Panc1 (cell line): ENCODE data around the gene DCTN1. TPM values are rescaled to one million over a fixed set of nuclear protein-coding genes. Genes with fewer than 3 reads are reported as not detected.

ENCODE experiments used
- ATAC-seq: fragments of 200-7000 bp; cut with Tn5 transposase; 2 replicates; pipeline ENCODE4 v1.9.1; 2020; ENCODE audit warnings: mild to moderate bottlenecking, moderate library complexity
- BruUV-seq: library from RNA; stranded (reverse); fragments of 400-500 nt; replicated peaks from 2 replicates; lab custom pipeline; 2021; lab: Mats Ljungman, UMichigan
- CTCF ChIA-PET: fragments of 300-600 bp; sonication (Branson Sonifier 250); formaldehyde crosslinking; loops from one replicate; lab custom pipeline; 2022; ENCODE audit warnings: antibody characterized with exemption; lab: Charles Lee
- POLR2A ChIA-PET: fragments of 300-600 bp; sonication (Branson Sonifier 250); formaldehyde crosslinking; loops from one replicate; lab custom pipeline; 2022; ENCODE audit warnings: antibody characterized with exemption; lab: Charles Lee
- DNase-seq: peaks from one replicate; pipeline ENCODE4 v3.0.0-alpha.2; 2010; ENCODE audit warnings: low read depth, low spot score
- H3K27ac ChIP-seq: 2 replicates; pipeline ENCODE4 v1.5.1; 2011; ENCODE audit warnings: mild to moderate bottlenecking, low read length, inconsistent platforms
- H3K27me3 ChIP-seq: fragments of 200-500 bp; sonication (Bioruptor generic); 2 replicates; pipeline ENCODE4 v1.6.0; 2014; ENCODE audit warnings: low read length, inconsistent platforms; ENCODE audit not compliant: control insufficient read depth, insufficient read depth
- H3K36me3 ChIP-seq: fragments of 200-500 bp; sonication (Bioruptor generic); 2 replicates; pipeline ENCODE4 v1.5.1; 2014; ENCODE audit warnings: inconsistent platforms, mild to moderate bottlenecking, low read length, moderate library complexity; ENCODE audit not compliant: control insufficient read depth, insufficient read depth
- H3K4me1 ChIP-seq: 2 replicates; pipeline ENCODE4 v1.5.1; 2011; ENCODE audit warnings: inconsistent platforms, mild to moderate bottlenecking, low read length, moderate library complexity; ENCODE audit not compliant: control insufficient read depth, insufficient read depth
- H3K4me3 ChIP-seq, 2 experiments: 2 replicates each; pipeline ENCODE4 v1.5.1; 2011 to 2012; ENCODE audit warnings: low read depth in 2 of 2, low read length in 2 of 2, mild to moderate bottlenecking in 2 of 2, inconsistent platforms in 1 of 2, moderate library complexity in 1 of 2
- H3K9me3 ChIP-seq: fragments of 200-500 bp; sonication (Bioruptor generic); 2 replicates; pipeline ENCODE4 v1.5.1; 2014; ENCODE audit warnings: low read depth, mild to moderate bottlenecking, inconsistent platforms, low read length, moderate library complexity; ENCODE audit not compliant: control insufficient read depth, insufficient read depth
- POLR2AphosphoS5 ChIP-seq: IDR thresholded peaks from 2 replicates; pipeline ENCODE4 v1.6.1; 2012; ENCODE audit warnings: mild to moderate bottlenecking, low read depth, low read length, moderate library complexity
- SIN3A ChIP-seq: IDR thresholded peaks from 2 replicates; pipeline ENCODE4 v1.6.1; 2012; ENCODE audit warnings: low read depth, mild to moderate bottlenecking, low read length, moderate library complexity, borderline replicate concordance; ENCODE audit not compliant: insufficient read depth
- TCF7L2 ChIP-seq: IDR thresholded peaks from 2 replicates; pipeline ENCODE4 v1.6.1; 2011; ENCODE audit warnings: mild to moderate bottlenecking, low read depth, low read length, inconsistent platforms
- in situ Hi-C: cut with HindIII; loops from 2 replicates; pipeline ENCODE4 v1.10.0; 2016; ENCODE audit warnings: low sequenced_read_pairs, low pct_unique_long_range_greater_than_20kb
- intact Hi-C: fragments of 100-400 bp; cut with micrococcal nuclease; formaldehyde crosslinking; loops from one replicate; pipeline ENCODE4 v1.10.0; 2022; ENCODE audit not compliant: unreplicated experiment
- total RNA-seq: library from RNA; stranded (reverse); gene quantifications from one replicate; pipeline ENCODE4 v1.2.1, GENCODE V29; 2021; ENCODE audit not compliant: unreplicated experiment
- TF ChIP-seq, protein P1 (sequence below), 2 experiments: IDR thresholded peaks; 2 replicates each; pipeline ENCODE4 v1.6.1; 2011 to 2012; ENCODE audit warnings: low read depth in 2 of 2, control low read depth in 1 of 2, low read length in 1 of 2, mild to moderate bottlenecking in 1 of 2, moderate library complexity in 1 of 2; ENCODE audit not compliant: insufficient read depth in 1 of 2
- TF ChIP-seq, protein P2 (sequence below): fragments of 450-650 bp; IDR thresholded peaks from 2 replicates; pipeline ENCODE4 v1.5.1; 2017; ENCODE audit warnings: mild to moderate bottlenecking

The DCTN1 gene
- total RNA-seq, 1 experiment from 2014 or later, result 190 TPM

DNA sequence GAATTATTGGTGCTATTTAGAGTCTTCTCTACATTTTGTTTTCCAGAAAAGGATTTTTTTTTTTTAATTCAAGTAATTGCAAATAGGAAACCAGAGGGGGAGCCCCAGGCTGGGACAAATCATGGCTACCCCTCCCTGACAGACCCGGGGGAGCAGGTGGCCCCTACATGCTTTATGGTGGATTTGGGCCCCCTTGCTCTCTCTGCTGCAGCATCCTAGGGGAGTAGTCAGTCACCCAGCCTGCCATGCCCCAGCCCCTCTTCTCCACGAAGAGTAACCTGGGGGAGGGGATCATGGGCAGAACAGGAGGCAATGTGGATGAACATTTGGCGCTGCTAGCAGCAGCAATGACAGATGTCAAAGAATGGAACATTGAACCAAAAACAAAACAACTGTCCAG is 36.7 kb upstream of the DCTN1 start:
- in situ Hi-C loops (no loop called here), intact Hi-C loops (no loop called here)
- peaks cover 4% of the 10 kb centered on the region; the same call in 1 of the 2 replicates for H3K4me1 ChIP-seq
- no peak overlapping the region for H3K4me3 ChIP-seq
- H3K27ac ChIP-seq, result no peak overlapping the region
- ChIA-PET POLR2A (interaction anchor here (0.6 kb wide), 1 partner anchor 576 kb away, joined by 3 read pairs; no protein-coding TSS in a partner anchor), CTCF (no interaction called here)
- no peaks in the 10 kb centered on the region; the same call in 1 of the 2 replicates for H3K36me3 ChIP-seq
- BruUV-seq, result no TSS peak
- DNase-seq (no peak), ATAC-seq (no peak)
- no peak for TF ChIP-seq TCF7L2
- TF ChIP-seq, protein P1, sequence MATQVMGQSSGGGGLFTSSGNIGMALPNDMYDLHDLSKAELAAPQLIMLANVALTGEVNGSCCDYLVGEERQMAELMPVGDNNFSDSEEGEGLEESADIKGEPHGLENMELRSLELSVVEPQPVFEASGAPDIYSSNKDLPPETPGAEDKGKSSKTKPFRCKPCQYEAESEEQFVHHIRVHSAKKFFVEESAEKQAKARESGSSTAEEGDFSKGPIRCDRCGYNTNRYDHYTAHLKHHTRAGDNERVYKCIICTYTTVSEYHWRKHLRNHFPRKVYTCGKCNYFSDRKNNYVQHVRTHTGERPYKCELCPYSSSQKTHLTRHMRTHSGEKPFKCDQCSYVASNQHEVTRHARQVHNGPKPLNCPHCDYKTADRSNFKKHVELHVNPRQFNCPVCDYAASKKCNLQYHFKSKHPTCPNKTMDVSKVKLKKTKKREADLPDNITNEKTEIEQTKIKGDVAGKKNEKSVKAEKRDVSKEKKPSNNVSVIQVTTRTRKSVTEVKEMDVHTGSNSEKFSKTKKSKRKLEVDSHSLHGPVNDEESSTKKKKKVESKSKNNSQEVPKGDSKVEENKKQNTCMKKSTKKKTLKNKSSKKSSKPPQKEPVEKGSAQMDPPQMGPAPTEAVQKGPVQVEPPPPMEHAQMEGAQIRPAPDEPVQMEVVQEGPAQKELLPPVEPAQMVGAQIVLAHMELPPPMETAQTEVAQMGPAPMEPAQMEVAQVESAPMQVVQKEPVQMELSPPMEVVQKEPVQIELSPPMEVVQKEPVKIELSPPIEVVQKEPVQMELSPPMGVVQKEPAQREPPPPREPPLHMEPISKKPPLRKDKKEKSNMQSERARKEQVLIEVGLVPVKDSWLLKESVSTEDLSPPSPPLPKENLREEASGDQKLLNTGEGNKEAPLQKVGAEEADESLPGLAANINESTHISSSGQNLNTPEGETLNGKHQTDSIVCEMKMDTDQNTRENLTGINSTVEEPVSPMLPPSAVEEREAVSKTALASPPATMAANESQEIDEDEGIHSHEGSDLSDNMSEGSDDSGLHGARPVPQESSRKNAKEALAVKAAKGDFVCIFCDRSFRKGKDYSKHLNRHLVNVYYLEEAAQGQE (IDR thresholded peaks at IDR 0.05; ENCODE audit: insufficient read depth in 1 of 2, low read depth in 2 of 2, low read length in 1 of 2), result no peak
- no peak for TF ChIP-seq POLR2AphosphoS5
- no peak for TF ChIP-seq SIN3A
- TF ChIP-seq, protein P2, sequence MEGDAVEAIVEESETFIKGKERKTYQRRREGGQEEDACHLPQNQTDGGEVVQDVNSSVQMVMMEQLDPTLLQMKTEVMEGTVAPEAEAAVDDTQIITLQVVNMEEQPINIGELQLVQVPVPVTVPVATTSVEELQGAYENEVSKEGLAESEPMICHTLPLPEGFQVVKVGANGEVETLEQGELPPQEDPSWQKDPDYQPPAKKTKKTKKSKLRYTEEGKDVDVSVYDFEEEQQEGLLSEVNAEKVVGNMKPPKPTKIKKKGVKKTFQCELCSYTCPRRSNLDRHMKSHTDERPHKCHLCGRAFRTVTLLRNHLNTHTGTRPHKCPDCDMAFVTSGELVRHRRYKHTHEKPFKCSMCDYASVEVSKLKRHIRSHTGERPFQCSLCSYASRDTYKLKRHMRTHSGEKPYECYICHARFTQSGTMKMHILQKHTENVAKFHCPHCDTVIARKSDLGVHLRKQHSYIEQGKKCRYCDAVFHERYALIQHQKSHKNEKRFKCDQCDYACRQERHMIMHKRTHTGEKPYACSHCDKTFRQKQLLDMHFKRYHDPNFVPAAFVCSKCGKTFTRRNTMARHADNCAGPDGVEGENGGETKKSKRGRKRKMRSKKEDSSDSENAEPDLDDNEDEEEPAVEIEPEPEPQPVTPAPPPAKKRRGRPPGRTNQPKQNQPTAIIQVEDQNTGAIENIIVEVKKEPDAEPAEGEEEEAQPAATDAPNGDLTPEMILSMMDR, result no peak
- H3K27me3 ChIP-seq, result no peaks in the 10 kb centered on the region
- no peaks in the 10 kb centered on the region for H3K9me3 ChIP-seq

DNA sequence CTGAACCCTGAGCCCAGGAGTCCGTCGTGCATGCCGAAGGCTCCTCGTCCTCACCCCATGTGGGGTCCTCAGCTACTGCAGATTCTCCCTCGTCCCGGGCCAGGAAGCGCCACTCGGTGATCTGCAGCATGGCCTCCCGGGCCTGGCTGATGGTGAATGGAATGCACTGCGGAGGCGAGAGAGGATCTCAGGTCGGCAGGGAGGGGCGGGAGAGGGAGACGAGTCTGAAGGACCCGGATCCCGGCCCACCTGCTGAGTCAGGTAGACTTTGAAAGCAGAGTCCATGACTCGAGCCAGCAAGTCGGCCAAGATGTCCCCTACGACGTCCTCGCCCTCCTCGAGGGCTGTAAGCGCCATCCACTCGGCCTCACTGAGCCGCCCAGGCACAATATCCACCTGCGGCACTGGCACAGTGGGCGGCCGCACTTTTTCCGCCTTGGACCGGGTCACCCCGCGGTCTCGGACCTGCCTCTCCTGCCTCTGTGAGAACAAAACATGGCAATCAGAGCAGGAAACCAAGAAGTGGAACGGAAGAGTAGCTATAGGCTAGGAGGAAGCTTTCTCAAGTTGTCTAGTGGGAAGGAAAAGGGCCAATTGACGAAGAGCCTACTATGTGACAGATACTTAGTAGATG is 35.8 kb upstream of the DCTN1 start:
- TF ChIP-seq SIN3A (no peak), POLR2AphosphoS5 (no peak), TCF7L2 (no peak)
- TF ChIP-seq, protein P1 (IDR thresholded peaks at IDR 0.05; ENCODE audit: insufficient read depth in 1 of 2, low read depth in 2 of 2, low read length in 1 of 2), result no peak
- TF ChIP-seq, protein P2, result no peak
- no peak for ATAC-seq
- BruUV-seq, result no TSS peak

More for the DNA sequence above, 35.8 kb upstream of the DCTN1 start:
- CTCF ChIA-PET, result no interaction called here
- 0 out of 2 replicates have a peak, but pooled peaks cover under 1% of the 10 kb centered on the region for H3K4me1 ChIP-seq
- H3K27ac ChIP-seq, result no peak overlapping the region
- POLR2A ChIA-PET, result interaction anchor here (0.6 kb wide), 1 partner anchor 575 kb away, joined by 3 read pairs; no protein-coding TSS in a partner anchor
- no peaks in the 10 kb centered on the region for H3K27me3 ChIP-seq
- no peak overlapping the region for H3K4me3 ChIP-seq
- DNase-seq, result no peak
- H3K36me3 ChIP-seq, result no peaks in the 10 kb centered on the region
- H3K9me3 ChIP-seq, result no peaks in the 10 kb centered on the region
- intact Hi-C loops (no loop called here), in situ Hi-C loops (no loop called here)
